PC-9 (cell line): ENCODE results near the gene DCLRE1C.

Source experiments
- EZH2 ChIP-seq: fragments of 200-600 bp; sonication (generic); IDR thresholded peaks from 2 replicates; pipeline ENCODE4 v1.8.0; 2017; ENCODE audit warnings: antibody characterized with exemption, low read depth
- TF ChIP-seq, protein P1 (sequence below): fragments of 200-600 bp; sonication (generic); conservative IDR thresholded peaks from 2 replicates; pipeline ENCODE4 v1.6.1; 2017; ENCODE audit warnings: mixed run types, antibody characterized with exemption, mild to moderate bottlenecking, moderate library complexity

DNA sequence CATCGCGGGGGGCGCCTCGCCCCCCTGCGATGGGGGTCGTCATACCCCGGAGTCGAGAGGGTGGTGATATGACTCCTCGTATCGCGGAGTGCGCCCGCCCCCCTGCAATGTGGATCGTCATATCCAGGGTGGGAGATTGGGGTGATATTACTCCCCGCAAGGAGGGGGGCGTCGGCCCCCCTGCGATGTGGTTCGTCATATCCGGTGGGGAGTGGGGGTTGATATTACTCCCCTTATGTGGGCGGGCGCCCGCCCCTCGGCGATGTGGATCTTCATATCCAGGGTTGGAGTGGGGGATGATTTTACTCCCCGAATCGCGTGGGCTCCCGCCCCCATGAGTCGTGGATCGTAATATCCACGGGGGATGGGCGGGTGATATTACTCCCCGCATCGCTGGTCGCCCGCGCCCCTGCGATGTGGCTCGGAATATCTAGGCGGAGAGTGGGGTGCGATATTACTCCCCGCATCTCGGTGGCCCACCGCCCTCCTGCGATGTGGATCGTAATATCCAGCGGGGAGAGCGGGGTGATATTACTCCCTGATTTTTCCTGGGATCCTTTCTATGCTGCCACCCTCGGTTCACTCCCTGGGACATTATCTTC is 42.2 kb upstream of the DCLRE1C start:
- TF ChIP-seq, protein P1, sequence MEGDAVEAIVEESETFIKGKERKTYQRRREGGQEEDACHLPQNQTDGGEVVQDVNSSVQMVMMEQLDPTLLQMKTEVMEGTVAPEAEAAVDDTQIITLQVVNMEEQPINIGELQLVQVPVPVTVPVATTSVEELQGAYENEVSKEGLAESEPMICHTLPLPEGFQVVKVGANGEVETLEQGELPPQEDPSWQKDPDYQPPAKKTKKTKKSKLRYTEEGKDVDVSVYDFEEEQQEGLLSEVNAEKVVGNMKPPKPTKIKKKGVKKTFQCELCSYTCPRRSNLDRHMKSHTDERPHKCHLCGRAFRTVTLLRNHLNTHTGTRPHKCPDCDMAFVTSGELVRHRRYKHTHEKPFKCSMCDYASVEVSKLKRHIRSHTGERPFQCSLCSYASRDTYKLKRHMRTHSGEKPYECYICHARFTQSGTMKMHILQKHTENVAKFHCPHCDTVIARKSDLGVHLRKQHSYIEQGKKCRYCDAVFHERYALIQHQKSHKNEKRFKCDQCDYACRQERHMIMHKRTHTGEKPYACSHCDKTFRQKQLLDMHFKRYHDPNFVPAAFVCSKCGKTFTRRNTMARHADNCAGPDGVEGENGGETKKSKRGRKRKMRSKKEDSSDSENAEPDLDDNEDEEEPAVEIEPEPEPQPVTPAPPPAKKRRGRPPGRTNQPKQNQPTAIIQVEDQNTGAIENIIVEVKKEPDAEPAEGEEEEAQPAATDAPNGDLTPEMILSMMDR: no peak
- no peak for TF ChIP-seq EZH2
